Measurements from ENCODE around the gene DNAH7. TPM values are rescaled to one million over a fixed set of nuclear protein-coding genes. Genes with fewer than 3 reads are reported as not detected.
"Not testable (repeated sequence)": the region's sequence is repeated elsewhere in the genome, so short reads cannot be mapped to it uniquely, and the experiment has no call there.

The DNAH7 gene
- total and polyA plus RNA-seq, 2 donors (not counting 1 experiment from before 2014, with no cell fraction given) = 0.01 to 0.05 TPM

DNA sequence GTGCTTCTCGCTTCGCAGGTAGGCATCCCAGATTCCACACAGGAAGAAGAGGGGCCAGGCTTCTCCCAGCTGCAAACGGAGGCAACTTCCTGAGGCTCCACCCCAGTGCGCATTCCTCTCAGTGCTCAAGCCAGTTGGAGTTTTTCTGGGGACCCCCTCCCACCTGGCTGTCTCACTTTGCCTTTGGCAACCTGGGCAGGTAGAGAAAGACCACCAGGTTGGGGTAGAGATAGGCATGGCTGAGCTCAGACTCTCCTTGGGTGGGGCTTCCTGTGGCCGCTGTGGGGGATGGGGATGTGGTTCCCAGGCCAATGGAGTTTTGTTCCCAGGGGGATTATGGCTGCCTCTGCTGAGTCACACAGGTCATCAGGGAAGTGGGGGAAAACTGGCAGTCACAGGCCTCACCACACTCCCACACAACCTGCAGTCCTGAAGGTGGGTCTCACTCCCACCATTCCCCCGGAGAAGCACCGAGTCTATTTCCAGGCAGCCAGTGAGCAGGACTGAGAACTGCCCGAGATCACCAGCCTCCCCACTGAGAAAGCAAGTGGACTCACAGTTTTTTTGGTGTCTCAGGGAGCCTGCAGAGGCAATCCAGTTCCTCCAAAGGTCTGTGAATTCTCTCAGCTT lies 373.5 kb downstream of the DNAH7 start:
- Histone ChIP-seq H3K27ac (ENCODE audit: low read length in 2 of 2) (peak overlapping the region in 1 of 2 donors; percentile 23), H4K20me1 (ENCODE audit: control insufficient read depth, insufficient read depth, low read length, poor library complexity, severe bottlenecking) (peaks cover 4% of the 10 kb centered on the region), H3K4me2 (replicated peaks; ENCODE audit: low read depth, low read length, poor library complexity, severe bottlenecking) (no peak overlapping the region), H3K79me2 (ENCODE audit: control insufficient read depth, insufficient read depth, low read length) (peaks cover 63% of the 10 kb centered on the region), H3K9ac (ENCODE audit: low read length) (no peak overlapping the region), H3K4me1 (ENCODE audit: control insufficient read depth in 2 of 2, insufficient read depth in 2 of 2, low read length in 2 of 2) (peaks cover 7% of the 10 kb centered on the region in 2 donors), H3K4me3 (ENCODE audit: control extremely low read depth in 1 of 5, extremely low read depth in 1 of 5, insufficient read depth in 1 of 5, low read depth in 2 of 5, low read length in 4 of 5) (no peak overlapping the region), H3K36me3 (replicated peaks in 1 of 2; ENCODE audit: control extremely low read depth in 1 of 2, control insufficient read depth in 1 of 2, extremely low read depth in 1 of 2, insufficient read depth in 2 of 2, low read length in 1 of 2) (peaks cover 5 to 20% of the 10 kb centered on the region in 2 experiments), H3K27me3 (replicated peaks in 1 of 4; ENCODE audit: control extremely low read depth in 1 of 4, control insufficient read depth in 3 of 4, insufficient read depth in 4 of 4, low read length in 3 of 4) (no peaks in the 10 kb centered on the region), H2AFZ (ENCODE audit: insufficient read depth, low read depth, low read length, poor library complexity, severe bottlenecking) (no peak overlapping the region), H3K9me3 (ENCODE audit: control extremely low read depth in 1 of 3, control insufficient read depth in 2 of 3, insufficient read depth in 1 of 3, low read length in 2 of 3) (peaks cover 11 to 19% (median 14%) of the 10 kb centered on the region in 3 donors)
- CTCF ChIA-PET = no interaction called here
- POLR2A ChIA-PET = no interaction called here
- no peak overlapping the region for H3K4me3 Mint-ChIP-seq
- peaks cover 29% of the 10 kb centered on the region for H3K9me3 Mint-ChIP-seq (ENCODE audit: insufficient read depth)
- no peak for DNase-seq
- intact Hi-C loops (cut with micrococcal nuclease) = no loop called here
- no peak for ATAC-seq (ENCODE audit: low read depth)
- H3K27ac Mint-ChIP-seq = no peak overlapping the region
- peaks cover 56% of the 10 kb centered on the region for H3K4me1 Mint-ChIP-seq
- TF ChIP-seq, protein P1, sequence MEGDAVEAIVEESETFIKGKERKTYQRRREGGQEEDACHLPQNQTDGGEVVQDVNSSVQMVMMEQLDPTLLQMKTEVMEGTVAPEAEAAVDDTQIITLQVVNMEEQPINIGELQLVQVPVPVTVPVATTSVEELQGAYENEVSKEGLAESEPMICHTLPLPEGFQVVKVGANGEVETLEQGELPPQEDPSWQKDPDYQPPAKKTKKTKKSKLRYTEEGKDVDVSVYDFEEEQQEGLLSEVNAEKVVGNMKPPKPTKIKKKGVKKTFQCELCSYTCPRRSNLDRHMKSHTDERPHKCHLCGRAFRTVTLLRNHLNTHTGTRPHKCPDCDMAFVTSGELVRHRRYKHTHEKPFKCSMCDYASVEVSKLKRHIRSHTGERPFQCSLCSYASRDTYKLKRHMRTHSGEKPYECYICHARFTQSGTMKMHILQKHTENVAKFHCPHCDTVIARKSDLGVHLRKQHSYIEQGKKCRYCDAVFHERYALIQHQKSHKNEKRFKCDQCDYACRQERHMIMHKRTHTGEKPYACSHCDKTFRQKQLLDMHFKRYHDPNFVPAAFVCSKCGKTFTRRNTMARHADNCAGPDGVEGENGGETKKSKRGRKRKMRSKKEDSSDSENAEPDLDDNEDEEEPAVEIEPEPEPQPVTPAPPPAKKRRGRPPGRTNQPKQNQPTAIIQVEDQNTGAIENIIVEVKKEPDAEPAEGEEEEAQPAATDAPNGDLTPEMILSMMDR (IDR thresholded peaks at IDR 0.05) = no peak
- no peak for TF ChIP-seq EZH2 (IDR thresholded peaks at IDR 0.05; ENCODE audit: borderline replicate concordance, insufficient read depth, low read depth, low read length, poor library complexity, severe bottlenecking)
- no peaks in the 10 kb centered on the region for H3K27me3 Mint-ChIP-seq
- WGBS (ENCODE audit: insufficient coverage) = 97% methylated on average over 5 of the region's 8 CpGs

DNA sequence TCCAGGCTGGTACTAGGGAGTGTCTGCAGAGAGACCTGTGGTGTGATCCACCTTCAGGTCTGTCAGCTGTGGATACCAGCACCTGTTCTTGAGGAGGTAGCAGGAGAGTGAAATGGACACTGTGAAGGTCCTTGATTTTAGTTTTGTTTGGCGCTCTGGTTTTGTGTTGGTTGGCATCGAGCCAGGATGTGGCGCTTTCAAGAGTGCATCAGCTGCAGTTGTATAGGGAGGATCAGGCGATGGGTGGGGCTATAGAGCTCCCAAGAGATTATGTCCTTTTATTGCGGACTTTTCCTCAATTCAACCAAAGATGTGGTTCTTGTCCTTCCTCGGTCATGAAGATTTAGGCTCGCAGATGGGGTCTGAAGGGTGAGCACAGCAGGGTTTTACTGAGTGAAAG lies 374.1 kb downstream of the DNAH7 start:
- no peak for ATAC-seq (ENCODE audit: low read depth)
- H3K4me3 ChIP-seq (ENCODE audit: control extremely low read depth in 1 of 5, extremely low read depth in 1 of 5, insufficient read depth in 1 of 5, low read depth in 2 of 5, low read length in 4 of 5) = no peak overlapping the region
- no peak overlapping the region for H3K9ac ChIP-seq (ENCODE audit: low read length)
- peak overlapping the region; percentile 43 for H3K27ac Mint-ChIP-seq
- intact Hi-C loops (cut with micrococcal nuclease) = no loop called here
- CTCF ChIA-PET = no interaction called here
- 93% methylated on average over 5 of the region's 7 CpGs for WGBS (ENCODE audit: insufficient coverage)
- DNase-seq = no peak
- peaks cover 59% of the 10 kb centered on the region for H3K79me2 ChIP-seq (ENCODE audit: control insufficient read depth, insufficient read depth, low read length)
- H3K9me3 ChIP-seq (ENCODE audit: control extremely low read depth in 1 of 3, control insufficient read depth in 2 of 3, insufficient read depth in 1 of 3, low read length in 2 of 3) = peaks cover 7 to 16% (median 14%) of the 10 kb centered on the region in 3 donors
- H3K4me2 ChIP-seq (replicated peaks; ENCODE audit: low read depth, low read length, poor library complexity, severe bottlenecking) = no peak overlapping the region
- peaks cover 56% of the 10 kb centered on the region for H3K4me1 Mint-ChIP-seq
- peaks cover 7% of the 10 kb centered on the region in 2 donors for H3K4me1 ChIP-seq (ENCODE audit: control insufficient read depth in 2 of 2, insufficient read depth in 2 of 2, low read length in 2 of 2)
- H3K27ac ChIP-seq (ENCODE audit: low read length in 2 of 2) = no peak overlapping the region
- POLR2A ChIA-PET = no interaction called here
- peak overlapping the region; percentile 8 for H3K4me3 Mint-ChIP-seq
- peaks cover 4% of the 10 kb centered on the region for H4K20me1 ChIP-seq (ENCODE audit: control insufficient read depth, insufficient read depth, low read length, poor library complexity, severe bottlenecking)
- peaks cover 5 to 16% of the 10 kb centered on the region in 2 experiments for H3K36me3 ChIP-seq (replicated peaks in 1 of 2; ENCODE audit: control extremely low read depth in 1 of 2, control insufficient read depth in 1 of 2, extremely low read depth in 1 of 2, insufficient read depth in 2 of 2, low read length in 1 of 2)
- H3K9me3 Mint-ChIP-seq (ENCODE audit: insufficient read depth) = peaks cover 24% of the 10 kb centered on the region
- H3K27me3 ChIP-seq (replicated peaks in 1 of 4; ENCODE audit: control extremely low read depth in 1 of 4, control insufficient read depth in 3 of 4, insufficient read depth in 4 of 4, low read length in 3 of 4) = no peaks in the 10 kb centered on the region
- H3K27me3 Mint-ChIP-seq = no peaks in the 10 kb centered on the region
- TF ChIP-seq, protein P1 (IDR thresholded peaks at IDR 0.05) = no peak
- no peak for TF ChIP-seq EZH2 (IDR thresholded peaks at IDR 0.05; ENCODE audit: borderline replicate concordance, insufficient read depth, low read depth, low read length, poor library complexity, severe bottlenecking)
- H2AFZ ChIP-seq (ENCODE audit: insufficient read depth, low read depth, low read length, poor library complexity, severe bottlenecking) = no peak overlapping the region

DNA sequence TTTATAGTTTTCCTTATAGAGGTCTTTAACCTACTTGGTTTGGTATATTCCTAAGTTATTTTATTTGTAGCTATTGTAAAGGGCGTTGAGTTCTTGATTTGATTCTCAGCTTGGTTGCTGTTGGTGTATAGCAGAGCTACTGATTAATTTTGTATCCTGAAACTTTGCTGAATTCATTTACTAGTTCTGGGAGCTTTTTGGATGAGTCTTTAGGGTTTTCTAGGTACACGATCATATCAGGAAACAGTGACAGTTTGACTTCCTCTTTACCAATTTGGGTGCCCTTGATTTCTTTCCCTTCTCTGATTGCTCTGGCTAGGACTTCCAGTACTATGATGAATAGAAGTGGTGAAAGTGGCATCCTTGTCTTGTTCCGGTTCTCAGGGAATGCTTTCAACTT lies 376.1 kb downstream of the DNAH7 start:
- DNase-seq; H3K4me3 ChIP-seq (ENCODE audit: control extremely low read depth in 1 of 5, extremely low read depth in 1 of 5, insufficient read depth in 1 of 5, low read depth in 2 of 5, low read length in 4 of 5); H3K4me3 Mint-ChIP-seq; H3K9ac ChIP-seq (ENCODE audit: low read length); H3K27me3 Mint-ChIP-seq; H3K4me2 ChIP-seq (replicated peaks; ENCODE audit: low read depth, low read length, poor library complexity, severe bottlenecking); H3K27ac Mint-ChIP-seq; POLR2A ChIA-PET; intact Hi-C loops (cut with micrococcal nuclease); H3K27ac ChIP-seq (ENCODE audit: low read length in 2 of 2); H3K4me1 ChIP-seq (ENCODE audit: control insufficient read depth in 2 of 2, insufficient read depth in 2 of 2, low read length in 2 of 2); H2AFZ ChIP-seq (ENCODE audit: insufficient read depth, low read depth, low read length, poor library complexity, severe bottlenecking); ATAC-seq (ENCODE audit: low read depth); H3K27me3 ChIP-seq (replicated peaks in 1 of 4; ENCODE audit: control extremely low read depth in 1 of 4, control insufficient read depth in 3 of 4, insufficient read depth in 4 of 4, low read length in 3 of 4); H4K20me1 ChIP-seq (ENCODE audit: control insufficient read depth, insufficient read depth, low read length, poor library complexity, severe bottlenecking): not testable (repeated sequence)
- H3K36me3 ChIP-seq (replicated peaks in 1 of 2; ENCODE audit: control extremely low read depth in 1 of 2, control insufficient read depth in 1 of 2, extremely low read depth in 1 of 2, insufficient read depth in 2 of 2, low read length in 1 of 2) = peaks cover 4 to 15% of the 10 kb centered on the region in 2 experiments
- H3K9me3 Mint-ChIP-seq (ENCODE audit: insufficient read depth) = peaks cover 24% of the 10 kb centered on the region
- H3K4me1 Mint-ChIP-seq = peaks cover 47% of the 10 kb centered on the region
- H3K9me3 ChIP-seq (ENCODE audit: control extremely low read depth in 1 of 3, control insufficient read depth in 2 of 3, insufficient read depth in 1 of 3, low read length in 2 of 3) = peaks cover 7 to 14% (median 11%) of the 10 kb centered on the region in 3 donors
- CTCF ChIA-PET = interaction anchor here (1.2 kb wide), 1 partner anchor 133 kb away, joined by 6 read pairs; no protein-coding TSS in a partner anchor
- peaks cover 43% of the 10 kb centered on the region for H3K79me2 ChIP-seq (ENCODE audit: control insufficient read depth, insufficient read depth, low read length)
- WGBS (ENCODE audit: insufficient coverage) = 83% methylated on average over 1 of the region's 3 CpGs
